SK-N-SH (cell line): Measurements from ENCODE around the gene NKX3-2. TPM values are rescaled to one million over a fixed set of nuclear protein-coding genes. Genes with fewer than 3 reads are reported as not detected.

Experiments
- CTCF ChIA-PET: fragments of 300-600, 350-600 bp; formaldehyde crosslinking; extraction: SDS; loops from one replicate; lab custom pipeline; 2021; lab: Yijun Ruan, JAX
- POLR2A ChIA-PET: fragments of 350-600 bp; sonication (Branson Sonifier 250); formaldehyde crosslinking; extraction: SDS; loops from one replicate; lab custom pipeline; 2020; ENCODE audit warnings: antibody characterized with exemption, inconsistent platforms; lab: Yijun Ruan, JAX
- DNase-seq: peaks from one replicate; pipeline ENCODE4 v3.0.0; 2012
- H2AFZ ChIP-seq: fragments of 200-600 bp; sonication (generic); 2 replicates; pipeline ENCODE4 v1.8.1; 2016; ENCODE audit warnings: antibody characterized with exemption, mild to moderate bottlenecking, low read depth
- H3F3A ChIP-seq: fragments of 200-600 bp; sonication (generic); replicated peaks from 2 replicates; pipeline ENCODE3; 2016; ENCODE audit warnings: antibody characterized with exemption, mild to moderate bottlenecking; ENCODE audit not compliant: insufficient read depth
- H3K27ac ChIP-seq, 2 experiments: fragments of 200-500 bp in 1 of 2; fragments of 200-600 bp in 1 of 2; sonication (Bioruptor generic) in 1 of 2; sonication (generic), shearing (Covaris generic) in 1 of 2; 2 replicates each; pipeline versions ENCODE4 v1.5.1 to v1.6.1; 2014 to 2016; ENCODE audit warnings: low read depth in 2 of 2, inconsistent platforms in 1 of 2, low read length in 1 of 2, mild to moderate bottlenecking in 1 of 2, mixed read lengths in 1 of 2
- H3K27me3 ChIP-seq: fragments of 200-600 bp; sonication (generic), shearing (Covaris generic); 2 replicates; pipeline ENCODE4 v1.6.1; 2016; ENCODE audit warnings: mixed run types; ENCODE audit not compliant: insufficient read depth
- H3K36me3 ChIP-seq, 2 experiments: fragments of 200-500 bp in 1 of 2; fragments of 200-600 bp in 1 of 2; sonication (Bioruptor generic) in 1 of 2; sonication (generic) in 1 of 2; replicated peaks in 1 of 2; 2 replicates each; pipeline versions ENCODE3 to v1.5.1; 2014 to 2016; ENCODE audit warnings: low read length in 1 of 2, mild to moderate bottlenecking in 1 of 2; ENCODE audit not compliant: insufficient read depth in 2 of 2, control insufficient read depth in 1 of 2
- H3K4me1 ChIP-seq, 2 experiments: fragments of 200-500 bp in 1 of 2; fragments of 200-600 bp in 1 of 2; sonication (Bioruptor generic) in 1 of 2; sonication (generic), shearing (Covaris generic) in 1 of 2; 2 replicates each; pipeline versions ENCODE4 v1.5.1 to v1.6.1; 2014 to 2016; ENCODE audit warnings: low read depth in 1 of 2, low read length in 1 of 2, mixed run types in 1 of 2; ENCODE audit not compliant: insufficient read depth in 2 of 2, control insufficient read depth in 1 of 2
- H3K4me2 ChIP-seq: fragments of 200-600 bp; sonication (generic), shearing (Covaris generic); 2 replicates; pipeline ENCODE4 v1.6.1; 2017; ENCODE audit warnings: mixed run types
- H3K4me3 ChIP-seq, 2 experiments: fragments of 200-500 bp in 1 of 2; fragments of 200-600 bp in 1 of 2; sonication (Bioruptor generic) in 1 of 2; sonication (generic), shearing (Covaris generic) in 1 of 2; 2 replicates each; pipeline versions ENCODE4 v1.5.1 to v1.8.1; 2014 to 2016; ENCODE audit warnings: low read depth in 2 of 2, inconsistent platforms in 1 of 2, low read length in 1 of 2, mild to moderate bottlenecking in 1 of 2, mixed read lengths in 1 of 2, moderate library complexity in 1 of 2
- H3K79me2 ChIP-seq: fragments of 200-600 bp; sonication (generic); 2 replicates; pipeline ENCODE4 v1.8.1; 2017; ENCODE audit warnings: mild to moderate bottlenecking; ENCODE audit not compliant: insufficient read depth
- H3K9ac ChIP-seq: fragments of 200-600 bp; sonication (generic); 2 replicates; pipeline ENCODE4 v1.6.1; 2017; ENCODE audit warnings: mixed run types
- H3K9me2 ChIP-seq: fragments of 200-600 bp; sonication (generic); 2 replicates; pipeline ENCODE4 v1.6.1; 2017; ENCODE audit warnings: mixed run types
- H3K9me3 ChIP-seq: fragments of 200-600 bp; sonication (generic); 2 replicates; pipeline ENCODE4 v1.6.1; 2017; ENCODE audit warnings: mixed run types, mild to moderate bottlenecking, moderate library complexity
- H4K20me1 ChIP-seq: fragments of 200-600 bp; sonication (generic); 2 replicates; pipeline ENCODE4 v1.6.1; 2017; ENCODE audit warnings: mild to moderate bottlenecking, mixed run types; ENCODE audit not compliant: insufficient read depth
- CTCF ChIP-seq: fragments of 200-600 bp; sonication (generic); IDR thresholded peaks from 2 replicates; pipeline ENCODE4 v1.6.1; 2017; ENCODE audit warnings: antibody characterized with exemption, mild to moderate bottlenecking, moderate library complexity
- ELF1 ChIP-seq: IDR thresholded peaks from 2 replicates; pipeline ENCODE4 v1.4.0; 2012
- GATA2 ChIP-seq: sonication (generic); formaldehyde crosslinking; IDR thresholded peaks from 2 replicates; pipeline ENCODE4 v1.5.0; 2020; ENCODE audit warnings: mild to moderate bottlenecking, missing genetic modification reagents
- IRF3 ChIP-seq: fragments of 150-350 bp; IDR thresholded peaks from 2 replicates; pipeline ENCODE4 v1.6.1; 2016; ENCODE audit warnings: mild to moderate bottlenecking, low read depth, low read length
- MAX ChIP-seq: IDR thresholded peaks from 2 replicates; pipeline ENCODE4 v1.4.0; 2012; ENCODE audit warnings: low read depth
- MEF2A ChIP-seq: IDR thresholded peaks from 2 replicates; pipeline ENCODE4 v1.4.0; 2012; ENCODE audit warnings: low read depth, borderline replicate concordance
- NFIC ChIP-seq: IDR thresholded peaks from 2 replicates; pipeline ENCODE4 v1.4.0; 2012; ENCODE audit warnings: borderline replicate concordance
- POLR2AphosphoS5 ChIP-seq: IDR thresholded peaks from 2 replicates; pipeline ENCODE4 v1.6.1; 2012; ENCODE audit warnings: low read depth, low read length
- RAD21 ChIP-seq: IDR thresholded peaks from 2 replicates; pipeline ENCODE4 v1.6.1; 2012; ENCODE audit warnings: mild to moderate bottlenecking, low read length
- RCOR1 ChIP-seq: fragments of 150-350 bp; IDR thresholded peaks from 2 replicates; pipeline ENCODE4 v1.6.1; 2017; ENCODE audit warnings: antibody characterized with exemption, low read length
- SIN3A ChIP-seq: IDR thresholded peaks from 2 replicates; pipeline ENCODE4 v1.6.1; 2012; ENCODE audit warnings: low read depth, mild to moderate bottlenecking, low read length, moderate library complexity, borderline replicate concordance
- SMC3 ChIP-seq: IDR thresholded peaks from 2 replicates; pipeline ENCODE4 v1.6.1; 2012; ENCODE audit warnings: low read depth, low read length, improper control_type of control experiment
- USF2 ChIP-seq: fragments of 150-350 bp; IDR thresholded peaks from 2 replicates; pipeline ENCODE4 v1.6.1; 2017; ENCODE audit warnings: antibody characterized with exemption, low read length, low read depth, borderline replicate concordance
- YY1 ChIP-seq: IDR thresholded peaks from 2 replicates; pipeline ENCODE4 v1.4.0; 2012; ENCODE audit warnings: low read depth, mild to moderate bottlenecking
- WGBS: methylation state at CpG from one replicate; pipeline ENCODE4 v1.1.6; 2017; ENCODE audit warnings: low lambda C conversion rate; 5-methylcytosine and 5-hydroxymethylcytosine counted together
- polyA plus RNA-seq, 3 experiments: library from polyadenylated mRNA; depleted of rRNA; stranded (reverse); fragments of >200 nt; gene quantifications; 2 replicates each; pipeline ENCODE4 v1.2.3, GENCODE V29; 2012
- TF ChIP-seq, protein P1 (sequence below): IDR thresholded peaks from 2 replicates; pipeline ENCODE4; 2012

Gene NKX3-2
- polyA plus RNA-seq, 1 of the 3 experiments (the other 2 are of a cell fraction) = 0.15 TPM

DNA sequence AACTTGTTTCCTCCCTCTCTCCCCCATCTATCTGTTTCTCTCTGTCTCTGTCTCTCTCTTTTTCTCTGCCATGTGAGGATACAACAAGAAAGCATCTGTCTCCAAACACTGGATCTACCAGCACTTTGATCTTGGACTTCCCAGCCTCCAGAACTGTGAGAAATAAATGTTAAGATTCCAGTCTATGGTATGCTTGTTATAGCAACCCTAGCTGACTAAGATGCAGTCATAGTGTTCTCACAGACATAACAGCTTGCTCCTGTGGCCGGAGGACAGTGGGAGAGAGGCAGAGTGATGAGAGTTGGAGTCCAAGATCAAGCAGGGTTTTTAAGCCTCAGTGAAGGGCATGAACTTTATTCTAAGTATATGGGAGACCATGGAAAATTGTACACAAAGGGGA, 8.8 kb upstream of the NKX3-2 start:
- WGBS = 31% methylated on average over 1 of the region's 1 CpG
- Histone ChIP-seq H3K4me3 (no peak overlapping the region), H4K20me1 (no peaks in the 10 kb centered on the region), H3K9me2 (no peaks in the 10 kb centered on the region), H3K9me3 (no peaks in the 10 kb centered on the region), H3F3A (no peaks in the 10 kb centered on the region), H3K27ac (no peak overlapping the region), H2AFZ (no peak overlapping the region), H3K36me3 (no peaks in the 10 kb centered on the region), H3K4me2 (no peak overlapping the region), H3K27me3 (peaks cover 14% of the 10 kb centered on the region; the same call in 1 of the 2 replicates), H3K4me1 (no peaks in the 10 kb centered on the region; a peak in 1 of 4 replicates), H3K79me2 (no peaks in the 10 kb centered on the region), H3K9ac (no peak overlapping the region)
- CTCF ChIA-PET = interaction anchor here (0.7 to 1.5 kb wide), 4 partner anchors 12 to 824 kb away, joined by 3 to 6 read pairs (median 4); no protein-coding TSS in a partner anchor
- POLR2A ChIA-PET = no interaction called here
- no peak for DNase-seq
- TF ChIP-seq CTCF = no peak
- no peak for TF ChIP-seq ELF1
- no peak for TF ChIP-seq YY1
- TF ChIP-seq, protein P1, sequence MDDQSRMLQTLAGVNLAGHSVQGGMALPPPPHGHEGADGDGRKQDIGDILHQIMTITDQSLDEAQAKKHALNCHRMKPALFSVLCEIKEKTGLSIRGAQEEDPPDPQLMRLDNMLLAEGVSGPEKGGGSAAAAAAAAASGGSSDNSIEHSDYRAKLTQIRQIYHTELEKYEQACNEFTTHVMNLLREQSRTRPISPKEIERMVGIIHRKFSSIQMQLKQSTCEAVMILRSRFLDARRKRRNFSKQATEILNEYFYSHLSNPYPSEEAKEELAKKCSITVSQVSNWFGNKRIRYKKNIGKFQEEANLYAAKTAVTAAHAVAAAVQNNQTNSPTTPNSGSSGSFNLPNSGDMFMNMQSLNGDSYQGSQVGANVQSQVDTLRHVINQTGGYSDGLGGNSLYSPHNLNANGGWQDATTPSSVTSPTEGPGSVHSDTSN = no peak
- no peak for TF ChIP-seq GATA2 (CRISPR knock-in tag)
- TF ChIP-seq MEF2A = no peak
- no peak for TF ChIP-seq NFIC
- no peak for TF ChIP-seq USF2
- no peak for TF ChIP-seq MAX
- TF ChIP-seq IRF3 = no peak
- TF ChIP-seq POLR2AphosphoS5 = no peak

DNA sequence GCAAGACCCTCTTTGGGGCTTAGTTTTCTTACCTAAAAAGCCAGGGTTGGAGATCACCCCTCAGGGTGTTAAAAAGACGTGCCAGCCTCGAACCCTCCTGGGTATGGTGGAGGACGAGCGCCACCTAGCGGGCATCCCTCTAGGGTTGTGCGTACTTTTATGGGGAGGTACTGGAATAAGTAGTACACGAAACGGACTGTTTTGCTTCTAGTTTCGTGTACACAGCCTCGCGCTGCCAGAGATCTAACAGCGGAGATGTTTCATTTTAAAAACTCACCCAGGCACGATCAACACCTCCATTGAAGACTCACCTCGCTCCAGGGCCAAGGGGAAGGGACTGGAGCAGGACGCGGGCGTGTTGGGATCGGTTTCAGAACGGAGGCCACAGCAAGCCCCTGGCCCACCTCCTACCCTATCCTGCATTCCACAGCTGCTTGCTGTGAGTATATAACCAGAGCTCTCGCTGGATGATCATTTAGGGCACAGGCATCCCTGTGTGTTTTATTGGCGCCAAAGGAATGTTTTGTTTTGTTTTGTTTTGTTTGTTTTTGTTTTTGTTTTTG, 4.8 kb upstream of the NKX3-2 start:
- Histone ChIP-seq H3K27me3 (peaks cover 36% of the 10 kb centered on the region), H3K4me1 (peaks cover 5% of the 10 kb centered on the region in 2 experiments; a peak in 2 of 4 replicates), H3K27ac (no peak overlapping the region), H3F3A (no peaks in the 10 kb centered on the region), H3K79me2 (no peaks in the 10 kb centered on the region), H3K4me2 (peak overlapping the region; percentile 79), H3K4me3 (peak overlapping the region; percentile 43 to 71), H3K36me3 (no peaks in the 10 kb centered on the region), H4K20me1 (no peaks in the 10 kb centered on the region), H3K9ac (no peak overlapping the region; the same call in 1 of the 2 replicates), H3K9me2 (no peaks in the 10 kb centered on the region), H2AFZ (peak overlapping the region; percentile 80), H3K9me3 (no peaks in the 10 kb centered on the region)
- DNase-seq = peak; percentile 88
- WGBS = 4% methylated on average over 21 of the region's 21 CpGs
- CTCF ChIA-PET = interaction anchor here (1.0 to 2.6 kb wide), 13 partner anchors 10 to 871 kb away, joined by 3 to 21 read pairs (median 5); no protein-coding TSS in a partner anchor
- TF ChIP-seq RCOR1 (0 out of 2 replicates have a peak, but pooled peaks have one; percentile 11), CTCF (peak; percentile 95), SIN3A (no peak), RAD21 (peak; percentile 94), SMC3 (peak; percentile 85)
- POLR2A ChIA-PET = no interaction called here
